Omental fat pad (tissue), 4 donors: ENCODE measurements around the gene CDK16. TPM values are rescaled to one million over a fixed set of nuclear protein-coding genes. Genes with fewer than 3 reads are reported as not detected.

Source experiments
- ATAC-seq: fragments of 150-250 bp; one replicate; pipeline ENCODE4 v1.9.1; 2016; ENCODE audit warnings: mild to moderate bottlenecking, moderate library complexity; ENCODE audit not compliant: low FRiP score
- DNase-seq: peaks from one replicate; pipeline ENCODE4 v3.0.0-alpha.2; 2019; ENCODE audit warnings: low spot score
- total RNA-seq, 4 donors: library from RNA; depleted of rRNA; stranded (reverse); fragments of >200 nt; gene quantifications; one replicate each; pipeline ENCODE4 v1.1.0, GENCODE V29; 2016
- TF ChIP-seq, protein P1 (sequence below), 3 donors: fragments of 450-650 bp; IDR thresholded peaks; one replicate each; pipeline ENCODE4 v1.5.1; 2016 to 2017; ENCODE audit warnings: antibody characterized with exemption in 3 of 3, mild to moderate bottlenecking in 3 of 3, moderate library complexity in 2 of 3

Gene CDK16
- total RNA-seq, 4 donors from 2014 or later = 72.4 to 120 (median 102) TPM

DNA sequence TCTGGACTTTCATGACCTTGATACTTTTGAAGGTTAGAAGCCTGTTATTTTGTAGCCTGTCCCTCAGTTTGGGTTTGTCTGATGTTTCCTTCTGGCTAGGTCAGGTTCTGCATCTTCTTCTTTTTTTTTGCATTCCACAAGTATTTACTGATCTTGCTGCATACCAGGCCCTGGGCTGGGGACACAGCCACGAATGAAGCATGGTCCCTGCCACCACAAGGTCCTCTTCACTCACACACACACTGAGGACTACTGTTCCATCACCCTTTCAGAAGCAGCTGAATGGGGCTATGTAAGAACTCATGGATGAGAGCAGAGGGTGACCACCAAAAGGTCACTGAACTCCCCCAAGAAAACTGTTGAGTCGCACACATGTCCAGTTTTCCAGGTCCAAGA lies 53.5 kb downstream of the CDK16 start:
- ATAC-seq = no peak
- TF ChIP-seq, protein P1, sequence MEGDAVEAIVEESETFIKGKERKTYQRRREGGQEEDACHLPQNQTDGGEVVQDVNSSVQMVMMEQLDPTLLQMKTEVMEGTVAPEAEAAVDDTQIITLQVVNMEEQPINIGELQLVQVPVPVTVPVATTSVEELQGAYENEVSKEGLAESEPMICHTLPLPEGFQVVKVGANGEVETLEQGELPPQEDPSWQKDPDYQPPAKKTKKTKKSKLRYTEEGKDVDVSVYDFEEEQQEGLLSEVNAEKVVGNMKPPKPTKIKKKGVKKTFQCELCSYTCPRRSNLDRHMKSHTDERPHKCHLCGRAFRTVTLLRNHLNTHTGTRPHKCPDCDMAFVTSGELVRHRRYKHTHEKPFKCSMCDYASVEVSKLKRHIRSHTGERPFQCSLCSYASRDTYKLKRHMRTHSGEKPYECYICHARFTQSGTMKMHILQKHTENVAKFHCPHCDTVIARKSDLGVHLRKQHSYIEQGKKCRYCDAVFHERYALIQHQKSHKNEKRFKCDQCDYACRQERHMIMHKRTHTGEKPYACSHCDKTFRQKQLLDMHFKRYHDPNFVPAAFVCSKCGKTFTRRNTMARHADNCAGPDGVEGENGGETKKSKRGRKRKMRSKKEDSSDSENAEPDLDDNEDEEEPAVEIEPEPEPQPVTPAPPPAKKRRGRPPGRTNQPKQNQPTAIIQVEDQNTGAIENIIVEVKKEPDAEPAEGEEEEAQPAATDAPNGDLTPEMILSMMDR (IDR thresholded peaks at IDR 0.05) = no peak
- no peak for DNase-seq

DNA sequence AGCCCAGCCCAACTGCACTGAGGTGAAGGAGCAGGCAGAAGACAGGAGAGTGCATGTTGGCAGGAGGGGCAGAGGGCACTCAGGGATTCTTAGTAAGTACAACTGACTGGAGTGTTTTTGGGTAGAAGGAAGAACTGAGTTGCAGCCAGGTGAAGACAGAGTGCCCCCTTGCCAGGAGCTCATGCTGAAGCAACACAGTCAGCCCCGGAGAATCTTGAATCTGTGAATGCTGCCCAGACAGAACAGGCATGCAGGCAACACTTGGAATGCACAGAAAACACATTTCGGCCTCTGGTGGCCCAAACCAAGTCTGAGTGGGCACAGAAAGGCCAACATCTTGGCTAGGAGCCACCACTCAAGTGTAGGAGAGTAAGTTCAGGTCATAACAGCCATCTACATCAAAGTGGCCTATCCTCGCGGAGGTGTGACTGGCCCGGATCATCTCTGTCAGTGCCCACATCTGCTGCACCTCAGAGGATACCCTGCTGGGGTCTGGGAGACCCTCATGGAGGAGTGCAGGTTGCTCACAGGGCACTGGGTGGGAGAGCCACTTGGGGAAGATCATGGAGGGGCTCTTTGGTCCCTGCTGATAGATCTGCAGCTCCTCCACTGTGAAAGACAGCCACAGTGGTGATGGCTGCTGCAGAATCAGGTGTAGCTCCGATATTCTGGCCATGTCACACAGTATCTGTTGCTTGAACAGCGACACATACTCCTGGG lies 54.7 kb downstream of the CDK16 start:
- ATAC-seq (no peak), DNase-seq (no peak)
- TF ChIP-seq, protein P1 (IDR thresholded peaks at IDR 0.05) = no peak

DNA sequence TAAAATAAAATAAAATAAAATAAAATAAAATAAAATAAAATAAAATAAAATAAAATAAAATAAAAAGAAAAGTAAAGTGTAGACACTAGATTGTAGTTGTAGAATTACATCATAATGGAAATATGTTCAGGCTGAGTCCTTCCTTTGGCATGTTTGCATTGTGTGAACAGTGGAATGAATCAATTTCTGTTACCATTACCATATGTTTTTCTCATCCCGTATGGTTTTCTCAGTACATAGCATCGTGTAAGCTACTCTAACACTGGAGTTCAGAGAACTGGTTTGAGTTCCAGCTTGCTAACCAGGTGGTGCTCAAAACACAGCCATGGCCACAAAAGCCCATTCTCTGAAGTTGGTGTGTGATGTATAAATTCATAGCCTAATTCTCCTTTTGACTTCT lies 60.2 kb downstream of the CDK16 start:
- ATAC-seq (no peak), DNase-seq (no peak)
- TF ChIP-seq, protein P1 (IDR thresholded peaks at IDR 0.05) = no peak

Other genes starting within 250 kb of the CDK16 start
- 1 to 10 TPM; 1.4 to 4.0 (median 2.9) TPM for gene RGN, start 140.2 kb upstream of the CDK16 start, total RNA-seq
- 10 to 100 TPM; 37.7 to 63.2 (median 41.6) TPM for gene NDUFB11, start 74.0 kb upstream of the CDK16 start, total RNA-seq
- 10 to 100 TPM; 24.3 to 27.0 (median 25.4) TPM for gene RBM10, start 73.5 kb upstream of the CDK16 start, total RNA-seq
- 100 to 1,000 TPM; 132 to 158 (median 148) TPM for gene UBA1, start 24.9 kb upstream of the CDK16 start, total RNA-seq
- gene USP11, start 14.3 kb downstream of the CDK16 start, total RNA-seq = 10 to 100 TPM; 27.6 to 41.3 (median 32.3) TPM
- under 1 TPM in 2 of 4 donors, not detected in 2; 0.19 to 0.44 TPM for gene ZNF157, start 151.9 kb downstream of the CDK16 start, total RNA-seq